NCI-H1930 (cell line): ENCODE results near the gene DERA.
A peak's percentile ranks its signal among the peaks of the same experiment; 100 is the strongest.
"Not testable (repeated sequence)": the region's sequence is repeated elsewhere in the genome, so short reads cannot be mapped to it uniquely, and the experiment has no call there.

Source experiments
- DNase-seq, 2 experiments: peaks; one replicate each; lab custom pipeline; 2025; lab: John Stamatoyannopoulos, UW

The DERA gene

GRCh38 chr12:15910864-15911721, at the start of gene DERA:
Gene DERA, plus strand, starts transcription at chr12:15911332. Its CDS starts 52 bp downstream, at chr12:15911384.
- DNase-seq = peak; percentile 58 to 82

GRCh38 chr12:15861404-15861803, 49.7 kb upstream of the DERA start:
- DNase-seq = no peak

GRCh38 chr12:15862840-15863239, 48.3 kb upstream of the DERA start:
- DNase-seq = no peak

GRCh38 chr12:15863372-15863771, 47.8 kb upstream of the DERA start:
- DNase-seq = no peak

- no peak for DNase-seq
Measured at GRCh38 chr12:15863984-15864383, 47.1 kb upstream of the DERA start.

- DNase-seq = no peak
Measured at GRCh38 chr12:15868186-15868585, 42.9 kb upstream of the DERA start.

- DNase-seq = no peak
Measured at GRCh38 chr12:15873556-15873955, 37.6 kb upstream of the DERA start.

GRCh38 chr12:15874556-15875145, 36.5 kb upstream of the DERA start:
- DNase-seq = not testable (repeated sequence)

GRCh38 chr12:15875863-15876262, 35.3 kb upstream of the DERA start:
- DNase-seq = no peak

GRCh38 chr12:15879413-15879812, 31.7 kb upstream of the DERA start:
- DNase-seq = no peak

- DNase-seq = peak; percentile 22 to 37
Measured at GRCh38 chr12:15880721-15881120, 30.4 kb upstream of the DERA start.

- DNase-seq = peak; percentile 97
Measured at GRCh38 chr12:15882118-15882971, 28.8 kb upstream of the DERA start, which contains the start of gene STRAP. Gene STRAP, plus strand, starts transcription at chr12:15882387. Its CDS starts 321 bp downstream, at chr12:15882708.

- DNase-seq = no peak
Measured at GRCh38 chr12:15883536-15883935, 27.6 kb upstream of the DERA start.

- no peak for DNase-seq
Measured at GRCh38 chr12:15886372-15887042, 24.6 kb upstream of the DERA start.

GRCh38 chr12:15887043-15887817, 23.9 kb upstream of the DERA start:
- DNase-seq = no peak

GRCh38 chr12:15892645-15893259, 18.4 kb upstream of the DERA start:
- no peak for DNase-seq

- no peak for DNase-seq
Measured at GRCh38 chr12:15893260-15893659, 17.9 kb upstream of the DERA start.

GRCh38 chr12:15896867-15897266, 14.3 kb upstream of the DERA start:
- no peak for DNase-seq

- DNase-seq = no peak
Measured at GRCh38 chr12:15897433-15897832, 13.7 kb upstream of the DERA start.

- DNase-seq = no peak
Measured at GRCh38 chr12:15899282-15899870, 11.8 kb upstream of the DERA start.
